Epithelial cell of proximal tubule (primary cell): ENCODE data around the gene SLC15A5. TPM values are rescaled to one million over a fixed set of nuclear protein-coding genes. Genes with fewer than 3 reads are reported as not detected.

Source experiments
- DNase-seq: peaks from one replicate; pipeline ENCODE4 v3.0.0-alpha.2; 2011; ENCODE audit warnings: low read depth
- H3K4me3 ChIP-seq: 2 replicates; pipeline ENCODE4 v1.5.1; 2011; ENCODE audit warnings: low read depth, mild to moderate bottlenecking, low read length
- CTCF ChIP-seq: conservative IDR thresholded peaks from 2 replicates; pipeline ENCODE4 v1.5.1; 2012; ENCODE audit warnings: low read depth, mild to moderate bottlenecking, low read length
- total RNA-seq: library from RNA; depleted of rRNA; stranded (reverse); fragments of >200 nt; gene quantifications from 2 replicates; pipeline ENCODE4 v1.2.3, GENCODE V29; 2015

Gene SLC15A5
- total RNA-seq, 1 donor from 2014 or later = not detected

- DNase-seq = no peak
- no peak for TF ChIP-seq CTCF
- no peak overlapping the region for H3K4me3 ChIP-seq
Observed at GRCh38 chr12:16221776-16222175, 55.7 kb downstream of the SLC15A5 start.

GRCh38 chr12:16220120-16220519, 57.4 kb downstream of the SLC15A5 start:
- no peak for DNase-seq
- no peak for TF ChIP-seq CTCF
- no peak overlapping the region for H3K4me3 ChIP-seq

GRCh38 chr12:16218934-16219751, 58.3 kb downstream of the SLC15A5 start:
- DNase-seq = no peak
- no peak overlapping the region for H3K4me3 ChIP-seq
- TF ChIP-seq CTCF = no peak

- TF ChIP-seq CTCF = no peak
- no peak for DNase-seq
- H3K4me3 ChIP-seq = no peak overlapping the region
Observed at GRCh38 chr12:16218234-16218633, 59.3 kb downstream of the SLC15A5 start.

- no peak overlapping the region for H3K4me3 ChIP-seq
- TF ChIP-seq CTCF = no peak
- no peak for DNase-seq
Observed at GRCh38 chr12:16211731-16212130, 65.8 kb downstream of the SLC15A5 start.

- TF ChIP-seq CTCF = no peak
- DNase-seq = no peak
- no peak overlapping the region for H3K4me3 ChIP-seq
Observed at GRCh38 chr12:16198884-16199283, 78.6 kb downstream of the SLC15A5 start.

- no peak for TF ChIP-seq CTCF
- H3K4me3 ChIP-seq = no peak overlapping the region
- DNase-seq = no peak
Observed at GRCh38 chr12:16197600-16197999, 79.9 kb downstream of the SLC15A5 start.
